ENCODE measurements around the gene EMP1. TPM values are rescaled to one million over a fixed set of nuclear protein-coding genes. Genes with fewer than 3 reads are reported as not detected.

The EMP1 gene
- total and polyA plus RNA-seq, 2 donors (not counting 1 experiment from before 2014, with no cell fraction given), result 53.5 to 437 TPM

GRCh38 chr12:13268581-13268980, 72.1 kb downstream of the EMP1 start:
- Histone ChIP-seq H3K79me2 (ENCODE audit: control insufficient read depth, insufficient read depth, low read length) (no peaks in the 10 kb centered on the region), H3K4me3 (replicated peaks in 1 of 4; ENCODE audit: control extremely low read depth in 1 of 4, insufficient read depth in 1 of 4, low read depth in 3 of 4, low read length in 4 of 4) (no peak overlapping the region), H3K27ac (ENCODE audit: insufficient read depth, low read length) (no peak overlapping the region), H3K27me3 (ENCODE audit: control insufficient read depth, insufficient read depth, low read length) (peaks cover 10% of the 10 kb centered on the region), H3K4me2 (ENCODE audit: extremely low read depth, insufficient read depth, low read length) (no peak overlapping the region), H3K4me1 (ENCODE audit: control insufficient read depth, extremely low read depth, insufficient read depth, low read length) (no peaks in the 10 kb centered on the region), H4K20me1 (ENCODE audit: control insufficient read depth, extremely low read depth, insufficient read depth, low read length) (no peaks in the 10 kb centered on the region), H3K9ac (ENCODE audit: insufficient read depth, low read length) (no peak overlapping the region), H3K9me3 (ENCODE audit: control insufficient read depth, insufficient read depth, low read depth, low read length) (no peaks in the 10 kb centered on the region), H2AFZ (ENCODE audit: low read length) (no peak overlapping the region), H3K36me3 (ENCODE audit: control insufficient read depth, insufficient read depth, low read length) (no peaks in the 10 kb centered on the region)
- TF ChIP-seq CTCF (conservative IDR thresholded peaks at IDR 0.05 in 1 of 2, IDR thresholded peaks at IDR 0.05 in 1 of 2; ENCODE audit: low read depth in 1 of 2, low read length in 2 of 2) (no peak), EZH2 (IDR thresholded peaks at IDR 0.05; ENCODE audit: low read length, missing control alignments) (no peak)
- DNase-seq (ENCODE audit: low read depth in 2 of 2), result no peak

Other genes starting within 250 kb of the EMP1 start
- gene GPRC5D, start 244.6 kb upstream of the EMP1 start, total RNA-seq, result not detected in 2 replicates
- gene GPRC5D, start 244.6 kb upstream of the EMP1 start, polyA plus RNA-seq, result 0.08 and 0.35 TPM in 2 replicates
- 23.6 and 33.7 TPM in 2 replicates for gene HEBP1, start 196.5 kb upstream of the EMP1 start, total RNA-seq
- gene HEBP1, start 196.5 kb upstream of the EMP1 start, polyA plus RNA-seq, result 60.0 and 78.2 TPM in 2 replicates
- 6.7 and 10.4 TPM in 2 replicates for gene FAM234B, start 152.3 kb upstream of the EMP1 start, total RNA-seq
- gene FAM234B, start 152.3 kb upstream of the EMP1 start, polyA plus RNA-seq, result 7.1 and 7.3 TPM in 2 replicates
- 0.26 and 0.66 TPM in 2 replicates for gene GSG1, start 93.1 kb upstream of the EMP1 start, total RNA-seq
- 0.93 and 1.3 TPM in 2 replicates for gene GSG1, start 93.1 kb upstream of the EMP1 start, polyA plus RNA-seq